A673 (cell line): ENCODE results near the gene FHL5. TPM values are rescaled to one million over a fixed set of nuclear protein-coding genes. Genes with fewer than 3 reads are reported as not detected.

Experiments
- BruUV-seq: library from RNA; stranded (reverse); fragments of 400-500 nt; replicated peaks from 2 replicates; lab custom pipeline; 2021; lab: Mats Ljungman, UMichigan
- CTCF ChIA-PET: fragments of 300-600 bp; sonication (Branson Sonifier 250); formaldehyde crosslinking; loops from one replicate; lab custom pipeline; 2022; ENCODE audit warnings: antibody characterized with exemption; lab: Charles Lee
- POLR2A ChIA-PET: fragments of 300-600 bp; sonication (Branson Sonifier 250); formaldehyde crosslinking; loops from one replicate; lab custom pipeline; 2022; ENCODE audit warnings: antibody characterized with exemption; ENCODE audit not compliant: low non-redundant PET; lab: Charles Lee
- DNase-seq: peaks from one replicate; pipeline ENCODE4 v3.0.0-alpha.2; 2015; ENCODE audit warnings: low spot score
- H3K27ac ChIP-seq: fragments of 200-600 bp; sonication (generic); 2 replicates; pipeline ENCODE4 v1.5.1; 2016; ENCODE audit warnings: mixed run types, low read depth, mild to moderate bottlenecking, mixed read lengths, antibody characterized with exemption, low read length; ENCODE audit not compliant: poor library complexity, severe bottlenecking
- H3K27me3 ChIP-seq: fragments of 200-600 bp; sonication (generic); replicated peaks from 2 replicates; pipeline ENCODE4 v1.6.1; 2017; ENCODE audit warnings: mixed run types, low read depth, mild to moderate bottlenecking, mixed read lengths, antibody characterized with exemption, low read length; ENCODE audit not compliant: insufficient read depth, poor library complexity
- H3K36me3 ChIP-seq: fragments of 200-600 bp; sonication (generic); 2 replicates; pipeline ENCODE4 v1.6.1; 2016; ENCODE audit warnings: mixed run types, mild to moderate bottlenecking, mixed read lengths, antibody characterized with exemption, low read length; ENCODE audit not compliant: insufficient read depth, poor library complexity, severe bottlenecking
- H3K4me1 ChIP-seq: fragments of 200-600 bp; sonication (generic); 2 replicates; pipeline ENCODE4 v1.6.1; 2017; ENCODE audit warnings: mixed run types, mild to moderate bottlenecking, mixed read lengths, antibody characterized with exemption, low read length; ENCODE audit not compliant: insufficient read depth, poor library complexity, severe bottlenecking
- H3K4me3 ChIP-seq: fragments of 200-600 bp; sonication (generic); 2 replicates; pipeline ENCODE4 v1.5.1; 2016; ENCODE audit warnings: low read depth, mixed run types, mild to moderate bottlenecking, mixed read lengths, low read length; ENCODE audit not compliant: poor library complexity, severe bottlenecking
- H3K9me3 ChIP-seq: fragments of 200-600 bp; sonication (generic); 2 replicates; pipeline ENCODE4 v1.6.1; 2016; ENCODE audit warnings: mixed run types, low read depth, mild to moderate bottlenecking, mixed read lengths, antibody characterized with exemption, low read length; ENCODE audit not compliant: poor library complexity, severe bottlenecking
- CTCF ChIP-seq: fragments of 300-800, 200-600 bp; sonication (generic); conservative IDR thresholded peaks from 2 replicates; pipeline ENCODE4 v1.5.1; 2017; ENCODE audit warnings: low read depth, mild to moderate bottlenecking, antibody characterized with exemption, low read length, moderate library complexity, mixed read lengths
- EZH2 ChIP-seq: fragments of 200-600 bp; sonication (generic); IDR thresholded peaks from 2 replicates; pipeline ENCODE4 v1.6.1; 2017; ENCODE audit warnings: borderline replicate concordance, low read depth, mild to moderate bottlenecking, mixed read lengths, antibody characterized with exemption, low read length; ENCODE audit not compliant: poor library complexity, severe bottlenecking
- intact Hi-C: fragments of 100-400 bp; cut with micrococcal nuclease; formaldehyde crosslinking; loops from one replicate; pipeline ENCODE4 v1.10.0; 2022; ENCODE audit not compliant: unreplicated experiment
- total RNA-seq: library from RNA; stranded (reverse); gene quantifications from 2 replicates; pipeline ENCODE4 v1.2.3, GENCODE V29; 2021

FHL5 gene
- total RNA-seq, 1 experiment from 2014 or later = 0.84 TPM

GRCh38 chr6:96563853-96564252, 925 bp downstream of the FHL5 start:
- H3K27ac ChIP-seq = no peak overlapping the region
- H3K4me1 ChIP-seq = peaks cover 14% of the 10 kb centered on the region
- intact Hi-C loops = no loop called here
- no peak for DNase-seq
- no peak overlapping the region for H3K4me3 ChIP-seq
- BruUV-seq = no TSS peak
- H3K27me3 ChIP-seq = no peaks in the 10 kb centered on the region
- ChIA-PET POLR2A (no interaction called here), CTCF (no interaction called here)
- no peaks in the 10 kb centered on the region for H3K9me3 ChIP-seq
- no peak for TF ChIP-seq CTCF
- no peak for TF ChIP-seq EZH2
- H3K36me3 ChIP-seq = no peaks in the 10 kb centered on the region

GRCh38 chr6:96570053-96570452, 7.1 kb downstream of the FHL5 start:
- Histone ChIP-seq H3K4me1 (no peaks in the 10 kb centered on the region), H3K9me3 (peaks cover 11% of the 10 kb centered on the region), H3K4me3 (no peak overlapping the region), H3K27ac (no peak overlapping the region), H3K36me3 (no peaks in the 10 kb centered on the region), H3K27me3 (no peaks in the 10 kb centered on the region)
- no peak for TF ChIP-seq CTCF
- no peak for TF ChIP-seq EZH2
- ChIA-PET POLR2A (no interaction called here), CTCF (no interaction called here)
- intact Hi-C loops = no loop called here
- no peak for DNase-seq
- no TSS peak for BruUV-seq

- Histone ChIP-seq H3K9me3 (peaks cover 11% of the 10 kb centered on the region), H3K4me3 (no peak overlapping the region), H3K27ac (no peak overlapping the region), H3K27me3 (no peaks in the 10 kb centered on the region), H3K4me1 (no peaks in the 10 kb centered on the region), H3K36me3 (no peaks in the 10 kb centered on the region)
- no peak for DNase-seq
- POLR2A ChIA-PET = no interaction called here
- CTCF ChIA-PET = no interaction called here
- no TSS peak for BruUV-seq
- TF ChIP-seq EZH2 (no peak), CTCF (no peak)
- intact Hi-C loops = no loop called here
Observed at GRCh38 chr6:96571551-96571950, 8.6 kb downstream of the FHL5 start.
